Islet precursor cell (in vitro differentiated cells): ENCODE data around the gene FBN3.

Experiments used
- DNase-seq: peaks from one replicate; pipeline ENCODE4 v3.0.0-alpha.2; 2018

FBN3 gene

GRCh38 chr19:8087876-8088275 is 61.5 kb downstream of the FBN3 start:
- DNase-seq, result no peak

GRCh38 chr19:8086849-8087248 is 62.5 kb downstream of the FBN3 start:
- no peak for DNase-seq

- no peak for DNase-seq
Observed at GRCh38 chr19:8085598-8086408, 63.6 kb downstream of the FBN3 start.

- DNase-seq, result no peak
Observed at GRCh38 chr19:8084152-8084551, 65.2 kb downstream of the FBN3 start.

- no peak for DNase-seq
Observed at GRCh38 chr19:8083141-8083540, 66.3 kb downstream of the FBN3 start.

- no peak for DNase-seq
Observed at GRCh38 chr19:8081569-8082550, 67.5 kb downstream of the FBN3 start.

GRCh38 chr19:8080832-8081231 is 68.6 kb downstream of the FBN3 start:
- DNase-seq, result no peak

- DNase-seq, result no peak
Observed at GRCh38 chr19:8079988-8080387, 69.4 kb downstream of the FBN3 start.

GRCh38 chr19:8075158-8076074 is 74.0 kb downstream of the FBN3 start:
- DNase-seq, result no peak

GRCh38 chr19:8074501-8074900 is 74.9 kb downstream of the FBN3 start:
- DNase-seq, result no peak

GRCh38 chr19:8071912-8072311 is 77.5 kb downstream of the FBN3 start:
- no peak for DNase-seq

- DNase-seq, result no peak
Observed at GRCh38 chr19:8069096-8069973, 80.1 kb downstream of the FBN3 start.

- no peak for DNase-seq
Observed at GRCh38 chr19:8065875-8066261, 83.5 kb downstream of the FBN3 start.

- DNase-seq, result no peak
Observed at GRCh38 chr19:8064911-8065874, 84.2 kb downstream of the FBN3 start.

- no peak for DNase-seq
Observed at GRCh38 chr19:8057545-8058270, 91.7 kb downstream of the FBN3 start.

GRCh38 chr19:8056533-8056932 is 92.9 kb downstream of the FBN3 start:
- no peak for DNase-seq

GRCh38 chr19:8054169-8054568 is 95.2 kb downstream of the FBN3 start:
- DNase-seq, result no peak

GRCh38 chr19:8052464-8052859 is 96.9 kb downstream of the FBN3 start, which contains the start of gene CCL25:
CCL25 (plus strand) TSS chr19:8052760; CDS start chr19:8053050, 290 bp downstream.
- no peak for DNase-seq

GRCh38 chr19:8050274-8051096 is 98.9 kb downstream of the FBN3 start:
- DNase-seq, result peak; percentile 98
